IMR-90 (cell line): ENCODE results near the gene SETD6. TPM values are rescaled to one million over a fixed set of nuclear protein-coding genes. Genes with fewer than 3 reads are reported as not detected.

Experiments used
- ATAC-seq: fragments of 200-7000 bp; cut with Tn5 transposase; 2 replicates; pipeline ENCODE4 v1.9.1; 2020; ENCODE audit warnings: low read depth, mild to moderate bottlenecking, moderate library complexity
- BruUV-seq: library from RNA; stranded (reverse); fragments of 400-500 nt; replicated peaks from 2 replicates; lab custom pipeline; 2021; lab: Mats Ljungman, UMichigan
- CTCF ChIA-PET: fragments of 300-600 bp; formaldehyde crosslinking; extraction: SDS; loops from one replicate; lab custom pipeline; 2021; ENCODE audit warnings: antibody characterized with exemption; lab: Yijun Ruan, JAX
- POLR2A ChIA-PET: fragments of 300-600 bp; sonication (Branson Sonifier 250); formaldehyde crosslinking; loops from one replicate; lab custom pipeline; 2022; ENCODE audit warnings: antibody characterized with exemption; ENCODE audit not compliant: unreplicated experiment; lab: Charles Lee
- DNase-seq: peaks from one replicate; pipeline ENCODE4 v3.0.0; 2013
- H2AFZ ChIP-seq: replicated peaks from 2 replicates; pipeline ENCODE3; 2013; ENCODE audit warnings: low read length, mild to moderate bottlenecking; ENCODE audit not compliant: poor library complexity
- H2AK5ac ChIP-seq: 2 replicates; pipeline ENCODE4 v1.6.1; 2013; ENCODE audit warnings: low read depth, low read length, inconsistent platforms
- H2AK9ac ChIP-seq: replicated peaks from 2 replicates; pipeline ENCODE3; 2013; ENCODE audit warnings: mild to moderate bottlenecking, low read depth, low read length, moderate library complexity; ENCODE audit not compliant: poor library complexity
- H2BK120ac ChIP-seq: 2 replicates; pipeline ENCODE4 v1.6.1; 2013; ENCODE audit warnings: low read depth, low read length, inconsistent platforms
- H2BK15ac ChIP-seq: 3 replicates; pipeline ENCODE4 v1.6.1; 2013; ENCODE audit warnings: low read depth, low read length, inconsistent platforms
- H2BK20ac ChIP-seq: 2 replicates; pipeline ENCODE4 v1.6.1; 2013; ENCODE audit warnings: low read depth, mild to moderate bottlenecking, inconsistent platforms, low read length, moderate library complexity
- H2BK5ac ChIP-seq: 2 replicates; pipeline ENCODE4 v1.6.1; 2013; ENCODE audit warnings: mild to moderate bottlenecking, low read depth, low read length, inconsistent platforms; ENCODE audit not compliant: poor library complexity, severe bottlenecking
- H3K14ac ChIP-seq: replicated peaks from 2 replicates; pipeline ENCODE4 v1.6.1; 2013; ENCODE audit warnings: low read depth, low read length, inconsistent platforms
- H3K18ac ChIP-seq: 2 replicates; pipeline ENCODE4 v1.6.1; 2013; ENCODE audit warnings: low read depth, low read length, control low read depth
- H3K23ac ChIP-seq: 2 replicates; pipeline ENCODE4 v1.6.1; 2013; ENCODE audit warnings: low read depth, low read length, inconsistent platforms
- H3K27ac ChIP-seq: 2 replicates; pipeline ENCODE4 v1.5.1; 2013; ENCODE audit warnings: mild to moderate bottlenecking, control low read depth, low read length; ENCODE audit not compliant: insufficient read depth
- H3K27me3 ChIP-seq: 2 replicates; pipeline ENCODE4 v1.6.1; 2013; ENCODE audit warnings: low read length; ENCODE audit not compliant: control insufficient read depth, insufficient read depth
- H3K36me3 ChIP-seq: 2 replicates; pipeline ENCODE4 v1.6.1; 2013; ENCODE audit warnings: low read length, mixed read lengths; ENCODE audit not compliant: control insufficient read depth, insufficient read depth
- H3K4ac ChIP-seq: 2 replicates; pipeline ENCODE4 v1.6.1; 2013; ENCODE audit warnings: low read depth, low read length, inconsistent platforms
- H3K4me1 ChIP-seq: 2 replicates; pipeline ENCODE4 v1.6.1; 2013; ENCODE audit warnings: low read length, mixed read lengths; ENCODE audit not compliant: control insufficient read depth, insufficient read depth
- H3K4me2 ChIP-seq: 2 replicates; pipeline ENCODE4 v1.6.1; 2013; ENCODE audit warnings: low read depth, mild to moderate bottlenecking, control low read depth, low read length, moderate library complexity
- H3K4me3 ChIP-seq: 2 replicates; pipeline ENCODE4 v1.5.1; 2013; ENCODE audit warnings: low read depth, mild to moderate bottlenecking, control low read depth, low read length, moderate library complexity; ENCODE audit not compliant: insufficient read depth
- H3K56ac ChIP-seq: 2 replicates; pipeline ENCODE4 v1.6.1; 2013; ENCODE audit warnings: low read length, inconsistent platforms; ENCODE audit not compliant: insufficient read depth; ENCODE audit errors: extremely low read depth
- H3K79me1 ChIP-seq, 2 experiments: 2 replicates each; pipeline ENCODE4 v1.6.1; 2013; ENCODE audit warnings: low read length in 2 of 2, inconsistent platforms in 1 of 2, low read depth in 1 of 2
- H3K9ac ChIP-seq: 2 replicates; pipeline ENCODE4 v1.6.1; 2013; ENCODE audit warnings: low read depth, low read length, control low read depth
- H3K9me1 ChIP-seq: 2 replicates; pipeline ENCODE4 v1.6.1; 2013; ENCODE audit warnings: low read length, inconsistent platforms; ENCODE audit not compliant: insufficient read depth
- H3K9me3 ChIP-seq: 2 replicates; pipeline ENCODE4 v1.6.1; 2013; ENCODE audit warnings: low read length; ENCODE audit not compliant: control insufficient read depth, insufficient read depth
- H4K20me1 ChIP-seq: 2 replicates; pipeline ENCODE4 v1.6.1; 2013; ENCODE audit warnings: low read length, inconsistent platforms; ENCODE audit not compliant: insufficient read depth
- H4K5ac ChIP-seq: 2 replicates; pipeline ENCODE4 v1.6.1; 2013; ENCODE audit warnings: mild to moderate bottlenecking, low read depth, low read length, control low read depth
- H4K8ac ChIP-seq, 2 experiments: 2 replicates each; pipeline ENCODE4 v1.6.1; 2013; ENCODE audit warnings: low read depth in 2 of 2, low read length in 2 of 2, control low read depth in 1 of 2, inconsistent platforms in 1 of 2
- H4K91ac ChIP-seq: 2 replicates; pipeline ENCODE4 v1.6.1; 2013; ENCODE audit warnings: low read depth, low read length, inconsistent platforms; ENCODE audit not compliant: insufficient read depth
- BHLHE40 ChIP-seq: fragments of 150-350 bp; IDR thresholded peaks from 2 replicates; pipeline ENCODE4 v1.6.1; 2016; ENCODE audit warnings: mild to moderate bottlenecking, low read depth, low read length
- CHD1 ChIP-seq: IDR thresholded peaks from 2 replicates; pipeline ENCODE4 v1.6.1; 2012; ENCODE audit warnings: low read depth, low read length, improper control_type of control experiment
- MAFK ChIP-seq: IDR thresholded peaks from 2 replicates; pipeline ENCODE4 v1.6.1; 2012; ENCODE audit warnings: low read depth, low read length, improper control_type of control experiment
- MAZ ChIP-seq: IDR thresholded peaks from 2 replicates; pipeline ENCODE4 v1.6.1; 2012; ENCODE audit warnings: low read depth, mild to moderate bottlenecking, low read length, improper control_type of control experiment, moderate library complexity, borderline replicate concordance
- MXI1 ChIP-seq: IDR thresholded peaks from 2 replicates; pipeline ENCODE4 v1.6.1; 2012; ENCODE audit warnings: low read depth, mild to moderate bottlenecking, low read length, moderate library complexity, borderline replicate concordance
- NFE2L2 ChIP-seq: fragments of 150-350 bp; IDR thresholded peaks from 2 replicates; pipeline ENCODE4 v1.6.1; 2016; ENCODE audit warnings: low read depth, mild to moderate bottlenecking, low read length
- POLR2A ChIP-seq: IDR thresholded peaks from 2 replicates; pipeline ENCODE4 v1.6.1; 2012; ENCODE audit warnings: mild to moderate bottlenecking, low read depth, low read length
- RAD21 ChIP-seq: IDR thresholded peaks from 2 replicates; pipeline ENCODE4 v1.6.1; 2012; ENCODE audit warnings: low read length, improper control_type of control experiment
- RCOR1 ChIP-seq: IDR thresholded peaks from 2 replicates; pipeline ENCODE4 v1.6.1; 2012; ENCODE audit warnings: mild to moderate bottlenecking, low read length, improper control_type of control experiment; ENCODE audit not compliant: insufficient replicate concordance
- RFX5 ChIP-seq: IDR thresholded peaks from 2 replicates; pipeline ENCODE4 v1.8.0; 2012; ENCODE audit warnings: low read depth, mild to moderate bottlenecking, low read length, moderate library complexity
- SMC3 ChIP-seq: fragments of 150-350 bp; IDR thresholded peaks from 2 replicates; pipeline ENCODE4 v1.6.1; 2016; ENCODE audit warnings: low read depth, mild to moderate bottlenecking, antibody characterized with exemption, low read length, moderate library complexity
- WGBS, 2 experiments: methylation state at CpG; one replicate each; pipeline versions ENCODE4 v1.1.5 to v1.1.7; 2013; ENCODE audit warnings: missing lambda C conversion rate in 2 of 2; ENCODE audit not compliant: insufficient read length in 1 of 2; ENCODE audit errors: extremely low coverage in 2 of 2; 5-methylcytosine and 5-hydroxymethylcytosine counted together
- dilution Hi-C: fragments of 300-500 bp; cut with HindIII; formaldehyde crosslinking; loops from one replicate; pipeline ENCODE4 v1.14.3; 2018; ENCODE audit warnings: low sequenced_read_pairs; ENCODE audit not compliant: unreplicated experiment
- in situ Hi-C: fragments of 300-500 bp; cut with MboI; formaldehyde crosslinking; loops from 3 replicates; pipeline ENCODE4 v1.14.3; 2019; ENCODE audit warnings: low sequenced_read_pairs, inconsistent platforms, mixed read lengths
- intact Hi-C: fragments of 100-400 bp; cut with micrococcal nuclease; formaldehyde crosslinking; loops from 2 replicates; pipeline ENCODE4 v1.10.0; 2022
- polyA plus RNA-seq, 3 experiments: library from polyadenylated mRNA; depleted of rRNA; stranded (reverse); fragments of >200 nt; gene quantifications; 2 replicates each; pipeline ENCODE4 v1.2.3, GENCODE V29; 2012; ENCODE audit warnings: low replicate concordance in 1 of 3
- total RNA-seq: library from RNA; depleted of rRNA; stranded (reverse); fragments of >200 nt; gene quantifications from 2 replicates; pipeline ENCODE4 v1.2.3, GENCODE V29; 2012
- TF ChIP-seq, protein P1 (sequence below): fragments of 150-350 bp; IDR thresholded peaks from 2 replicates; pipeline ENCODE4 v1.6.1; 2016; ENCODE audit warnings: low read depth, mild to moderate bottlenecking, low read length, moderate library complexity, borderline replicate concordance
- TF ChIP-seq, protein P2 (sequence below): conservative IDR thresholded peaks from 2 replicates; pipeline ENCODE4 v1.5.1; 2012; ENCODE audit warnings: mild to moderate bottlenecking, low read depth, low read length, improper control_type of control experiment
- TF ChIP-seq, protein P3 (sequence below): fragments of 150-350 bp; IDR thresholded peaks from 2 replicates; pipeline ENCODE4 v1.6.1; 2017; ENCODE audit warnings: mild to moderate bottlenecking, antibody characterized with exemption, low read length, low read depth

The SETD6 gene
- total and polyA plus RNA-seq, 2 of the 4 experiments (the other 2 are of a cell fraction) = 3.2 to 6.4 TPM

DNA sequence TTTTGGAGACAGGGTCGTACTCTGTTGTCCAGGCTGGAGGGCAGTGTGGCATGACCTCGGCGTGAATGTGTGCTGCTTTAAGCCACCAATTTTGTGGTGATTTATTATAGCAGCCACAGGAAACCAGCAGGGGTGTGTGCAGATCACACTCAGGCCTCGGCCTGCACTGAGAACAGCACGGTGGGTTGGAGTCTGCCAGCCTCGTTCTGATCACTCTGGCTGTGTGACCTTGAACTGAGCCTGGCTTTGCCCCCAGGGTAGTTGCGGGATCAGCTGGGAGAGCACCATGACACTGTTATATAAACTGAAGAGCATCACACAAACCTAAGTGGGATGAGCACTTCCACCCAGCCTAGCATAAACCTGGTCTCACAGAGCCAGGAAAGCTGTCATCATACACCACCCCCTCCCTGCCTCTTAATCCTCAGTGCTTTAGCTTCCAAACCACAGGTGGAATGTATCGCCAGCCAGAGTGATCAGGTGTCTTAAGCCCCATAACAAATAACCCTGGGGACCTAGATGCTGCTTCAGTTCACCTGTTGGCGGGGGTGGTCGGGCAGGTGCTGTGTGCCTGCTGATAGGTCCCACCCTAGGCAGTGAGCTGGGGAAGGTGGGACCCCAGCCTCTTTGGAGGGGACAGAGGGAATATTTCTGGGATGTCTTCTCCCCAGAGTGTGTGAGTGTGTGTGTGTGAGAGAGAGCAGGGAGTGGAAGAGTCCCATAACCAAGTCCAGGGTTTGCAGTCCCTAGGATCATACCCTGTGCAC lies 43.9 kb upstream of the SETD6 start:
- no peaks in the 10 kb centered on the region for H3K9me3 ChIP-seq
- DNase-seq (no peak), ATAC-seq (no peak)
- no peak overlapping the region for H3K9ac ChIP-seq
- H4K91ac ChIP-seq = no peak overlapping the region
- no peak overlapping the region for H3K56ac ChIP-seq
- H4K8ac ChIP-seq = no peak overlapping the region
- no peak overlapping the region for H2BK5ac ChIP-seq
- H3K27ac ChIP-seq = no peak overlapping the region
- intact Hi-C loops (no loop called here), in situ Hi-C loops (no loop called here), dilution Hi-C loops (no loop called here)
- TF ChIP-seq, protein P1, sequence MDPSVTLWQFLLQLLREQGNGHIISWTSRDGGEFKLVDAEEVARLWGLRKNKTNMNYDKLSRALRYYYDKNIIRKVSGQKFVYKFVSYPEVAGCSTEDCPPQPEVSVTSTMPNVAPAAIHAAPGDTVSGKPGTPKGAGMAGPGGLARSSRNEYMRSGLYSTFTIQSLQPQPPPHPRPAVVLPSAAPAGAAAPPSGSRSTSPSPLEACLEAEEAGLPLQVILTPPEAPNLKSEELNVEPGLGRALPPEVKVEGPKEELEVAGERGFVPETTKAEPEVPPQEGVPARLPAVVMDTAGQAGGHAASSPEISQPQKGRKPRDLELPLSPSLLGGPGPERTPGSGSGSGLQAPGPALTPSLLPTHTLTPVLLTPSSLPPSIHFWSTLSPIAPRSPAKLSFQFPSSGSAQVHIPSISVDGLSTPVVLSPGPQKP = no peak
- TF ChIP-seq MAZ = no peak
- TF ChIP-seq, protein P2, sequence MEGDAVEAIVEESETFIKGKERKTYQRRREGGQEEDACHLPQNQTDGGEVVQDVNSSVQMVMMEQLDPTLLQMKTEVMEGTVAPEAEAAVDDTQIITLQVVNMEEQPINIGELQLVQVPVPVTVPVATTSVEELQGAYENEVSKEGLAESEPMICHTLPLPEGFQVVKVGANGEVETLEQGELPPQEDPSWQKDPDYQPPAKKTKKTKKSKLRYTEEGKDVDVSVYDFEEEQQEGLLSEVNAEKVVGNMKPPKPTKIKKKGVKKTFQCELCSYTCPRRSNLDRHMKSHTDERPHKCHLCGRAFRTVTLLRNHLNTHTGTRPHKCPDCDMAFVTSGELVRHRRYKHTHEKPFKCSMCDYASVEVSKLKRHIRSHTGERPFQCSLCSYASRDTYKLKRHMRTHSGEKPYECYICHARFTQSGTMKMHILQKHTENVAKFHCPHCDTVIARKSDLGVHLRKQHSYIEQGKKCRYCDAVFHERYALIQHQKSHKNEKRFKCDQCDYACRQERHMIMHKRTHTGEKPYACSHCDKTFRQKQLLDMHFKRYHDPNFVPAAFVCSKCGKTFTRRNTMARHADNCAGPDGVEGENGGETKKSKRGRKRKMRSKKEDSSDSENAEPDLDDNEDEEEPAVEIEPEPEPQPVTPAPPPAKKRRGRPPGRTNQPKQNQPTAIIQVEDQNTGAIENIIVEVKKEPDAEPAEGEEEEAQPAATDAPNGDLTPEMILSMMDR = no peak
- TF ChIP-seq BHLHE40 = no peak
- TF ChIP-seq MAFK = no peak
- no peak for TF ChIP-seq RAD21
- no peak for TF ChIP-seq SMC3
- TF ChIP-seq POLR2A = no peak
- TF ChIP-seq RCOR1 = no peak
- TF ChIP-seq RFX5 = no peak
- no peak for TF ChIP-seq CHD1
- no peak for TF ChIP-seq NFE2L2
- TF ChIP-seq, protein P3, sequence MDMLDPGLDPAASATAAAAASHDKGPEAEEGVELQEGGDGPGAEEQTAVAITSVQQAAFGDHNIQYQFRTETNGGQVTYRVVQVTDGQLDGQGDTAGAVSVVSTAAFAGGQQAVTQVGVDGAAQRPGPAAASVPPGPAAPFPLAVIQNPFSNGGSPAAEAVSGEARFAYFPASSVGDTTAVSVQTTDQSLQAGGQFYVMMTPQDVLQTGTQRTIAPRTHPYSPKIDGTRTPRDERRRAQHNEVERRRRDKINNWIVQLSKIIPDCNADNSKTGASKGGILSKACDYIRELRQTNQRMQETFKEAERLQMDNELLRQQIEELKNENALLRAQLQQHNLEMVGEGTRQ = no peak
- TF ChIP-seq MXI1 = no peak
- no peaks in the 10 kb centered on the region for H3K79me1 ChIP-seq
- no peak overlapping the region for H2BK120ac ChIP-seq
- H3K23ac ChIP-seq = no peak overlapping the region
- H3K18ac ChIP-seq = no peak overlapping the region
- H3K14ac ChIP-seq = no peak overlapping the region
- no peak overlapping the region for H2AK5ac ChIP-seq
- 20% methylated on average over 1 of the region's 10 CpGs; no CpG with 5 or more reads in 1 of the 2 experiments for WGBS, 2 experiments
- no peaks in the 10 kb centered on the region for H3K36me3 ChIP-seq
- no peak overlapping the region for H2BK15ac ChIP-seq
- ChIA-PET POLR2A (no interaction called here), CTCF (interaction anchor here (0.8 to 1.5 kb wide), 3 partner anchors 16 to 134 kb away, joined by 4 read pairs; no protein-coding TSS in a partner anchor)
- no peak overlapping the region for H2BK20ac ChIP-seq
- H3K9me1 ChIP-seq = no peaks in the 10 kb centered on the region
- BruUV-seq = no TSS peak
- H3K4ac ChIP-seq = no peak overlapping the region
- H3K27me3 ChIP-seq = peaks cover 58% of the 10 kb centered on the region
- H3K4me3 ChIP-seq = no peak overlapping the region
- H4K20me1 ChIP-seq = no peaks in the 10 kb centered on the region
- no peak overlapping the region for H3K4me2 ChIP-seq
- no peak overlapping the region for H4K5ac ChIP-seq
- no peak overlapping the region for H2AK9ac ChIP-seq
- H3K4me1 ChIP-seq = no peaks in the 10 kb centered on the region
- H2AFZ ChIP-seq = no peak overlapping the region
